HepG2 (cell line): ENCODE measurements around the gene CTPS2. TPM values are rescaled to one million over a fixed set of nuclear protein-coding genes. Genes with fewer than 3 reads are reported as not detected.
"Not testable (repeated sequence)": the region's sequence is repeated elsewhere in the genome, so short reads cannot be mapped to it uniquely, and the experiment has no call there.

Source experiments
- ATAC-seq: fragments of 200-7000 bp; cut with Tn5 transposase; 3 replicates; pipeline ENCODE4 v1.9.1; 2020; ENCODE audit warnings: mild to moderate bottlenecking, moderate library complexity
- BruUV-seq: library from RNA; stranded (reverse); fragments of 400-500 nt; replicated peaks from 2 replicates; lab custom pipeline; 2021; lab: Mats Ljungman, UMichigan
- CTCF ChIA-PET: fragments of 300-600 bp; formaldehyde crosslinking; extraction: SDS; loops from one replicate; lab custom pipeline; 2021; ENCODE audit warnings: low total read pairs, inconsistent platforms, low intra/inter-chr PET ratio; lab: Yijun Ruan, JAX
- POLR2A ChIA-PET: fragments of 350-600 bp; sonication (Branson Sonifier 250); formaldehyde crosslinking; loops from one replicate; lab custom pipeline; 2020; ENCODE audit warnings: antibody characterized with exemption, inconsistent platforms; lab: Yijun Ruan, JAX
- DNase-seq: peaks from one replicate; pipeline ENCODE4 v3.0.0-alpha.2; 2015; ENCODE audit warnings: low spot score
- FAIRE-seq: peaks from 3 replicates; lab custom pipeline; 2011; peaks lifted over from hg19 to GRCh38; lab: Jason Lieb, UNC
- H2AFZ ChIP-seq: one replicate; pipeline ENCODE4 v1.6.1; 2011; ENCODE audit warnings: low read length, inconsistent platforms
- H3K27ac ChIP-seq: fragments of 300-600 bp; 3 replicates; pipeline ENCODE4 v1.8.0; 2011; ENCODE audit warnings: mixed run types, mild to moderate bottlenecking, mixed read lengths, low read length, inconsistent platforms; ENCODE audit not compliant: insufficient read depth; ENCODE audit errors: extremely low read length
- H3K27me3 ChIP-seq, 2 experiments: fragments of 200-600 bp in 1 of 2; 2 replicates in 1 of 2; 3 replicates in 1 of 2; pipeline versions ENCODE4 v1.6.0 to v1.8.0; 2011; ENCODE audit warnings: low read length in 2 of 2, mild to moderate bottlenecking in 2 of 2, moderate library complexity in 2 of 2, inconsistent platforms in 1 of 2; ENCODE audit not compliant: insufficient read depth in 2 of 2, control insufficient read depth in 1 of 2
- H3K36me3 ChIP-seq, 2 experiments: fragments of 200-600 bp in 1 of 2; replicated peaks in 1 of 2; 2 replicates in 1 of 2; 3 replicates in 1 of 2; pipeline versions ENCODE4 v1.5.1 to v1.8.0; 2011; ENCODE audit warnings: low read length in 2 of 2, inconsistent platforms in 1 of 2; ENCODE audit not compliant: insufficient read depth in 2 of 2, control insufficient read depth in 1 of 2
- H3K4me1 ChIP-seq: 2 replicates; pipeline ENCODE4 v1.5.1; 2012; ENCODE audit warnings: low read length, inconsistent platforms; ENCODE audit not compliant: insufficient read depth
- H3K4me2 ChIP-seq: 2 replicates; pipeline ENCODE4 v1.6.0; 2011; ENCODE audit warnings: low read depth, low read length, inconsistent platforms
- H3K4me3 ChIP-seq, 3 experiments: fragments of 200-600 bp in 1 of 3; sonication (generic), shearing (Covaris generic) in 1 of 3; replicated peaks in 1 of 3; 2 replicates each; pipeline ENCODE4 v1.5.1; 2011 to 2016; ENCODE audit warnings: low read length in 3 of 3, inconsistent platforms in 2 of 3, low read depth in 2 of 3, mild to moderate bottlenecking in 2 of 3, control low read depth in 1 of 3, mixed read lengths in 1 of 3; ENCODE audit not compliant: insufficient read depth in 1 of 3
- H3K79me2 ChIP-seq: one replicate; pipeline ENCODE4 v1.6.1; 2011; ENCODE audit warnings: low read length, inconsistent platforms; ENCODE audit not compliant: insufficient read depth
- H3K9ac ChIP-seq: 2 replicates; pipeline ENCODE4 v1.6.0; 2011; ENCODE audit warnings: mild to moderate bottlenecking, low read depth, low read length, inconsistent platforms; ENCODE audit not compliant: insufficient read depth
- H3K9me3 ChIP-seq: 2 replicates; pipeline ENCODE4 v1.5.1; 2012; ENCODE audit warnings: mild to moderate bottlenecking, low read length
- H4K20me1 ChIP-seq: 2 replicates; pipeline ENCODE4 v1.6.0; 2011; ENCODE audit warnings: inconsistent platforms, mild to moderate bottlenecking, low read length, moderate library complexity; ENCODE audit not compliant: insufficient read depth
- E2F1 ChIP-seq: sonication (generic); formaldehyde crosslinking; IDR thresholded peaks from 2 replicates; pipeline ENCODE4 v1.5.0; 2020; ENCODE audit warnings: missing genetic modification reagents
- E2F5 ChIP-seq: sonication (generic); formaldehyde crosslinking; conservative IDR thresholded peaks from 2 replicates; pipeline ENCODE4 v1.4.0; 2020; ENCODE audit warnings: missing genetic modification reagents
- HNF1A ChIP-seq, 2 experiments: sonication (generic) in 1 of 2; formaldehyde crosslinking in 1 of 2; IDR thresholded peaks; 2 replicates each; pipeline versions ENCODE4 v1.4.0 to v1.6.1; 2016 to 2020; ENCODE audit warnings: borderline replicate concordance in 1 of 2, low read depth in 1 of 2, mild to moderate bottlenecking in 1 of 2, missing genetic modification reagents in 1 of 2
- RBAK ChIP-seq: sonication (generic); formaldehyde crosslinking; IDR thresholded peaks from 2 replicates; pipeline ENCODE4 v1.5.1; 2020; ENCODE audit warnings: mild to moderate bottlenecking, missing genetic modification reagents
- REPIN1 ChIP-seq: sonication (generic); formaldehyde crosslinking; IDR thresholded peaks from 2 replicates; pipeline ENCODE4 v1.8.0; 2022; ENCODE audit warnings: missing genetic modification reagents, low read depth, mild to moderate bottlenecking, borderline replicate concordance
- ZFP1 ChIP-seq: IDR thresholded peaks from 2 replicates; pipeline ENCODE4 v1.6.1; 2016
- WGBS: methylation state at CpG from one replicate; pipeline ENCODE4 v1.1.6; 2017; ENCODE audit warnings: low lambda C conversion rate; 5-methylcytosine and 5-hydroxymethylcytosine counted together
- in situ Hi-C: cut with HindIII; loops from 2 replicates; pipeline ENCODE4 v1.10.0; 2017; ENCODE audit warnings: low pct_unique_long_range_greater_than_20kb; ENCODE audit not compliant: extremely low pct_ligation_motif_present
- intact Hi-C: fragments of 100-400 bp; cut with micrococcal nuclease; formaldehyde crosslinking; loops from one replicate; pipeline ENCODE4 v1.10.0; 2022; ENCODE audit not compliant: unreplicated experiment
- polyA plus RNA-seq, 8 experiments: library from polyadenylated mRNA; depleted of rRNA in 3 of 8; stranded (reverse) in 7 of 8; unstranded in 1 of 8; fragments of >200 nt; fragmentation: Illumina TruSeq in 4 of 8; extraction: Trizol in 4 of 8; gene quantifications; 2 replicates each; pipeline versions ENCODE4 v1.2.1 to v1.2.3, GENCODE V29; 2011 to 2016; ENCODE audit warnings: low read depth in 4 of 8, missing spikeins in 1 of 8, mixed read lengths in 1 of 8; ENCODE audit not compliant: insufficient read depth in 1 of 8
- total RNA-seq, 5 experiments: library from RNA; depleted of rRNA; stranded (reverse); fragments of >200 nt; fragmentation: Illumina TruSeq; extraction: Trizol; gene quantifications; 2 replicates each; pipeline ENCODE4 v1.2.3, GENCODE V29; 2016; ENCODE audit warnings: low read depth in 1 of 5

The CTPS2 gene
- total and polyA plus RNA-seq, 2 of the 13 experiments (the other 11 are each of a cell fraction or from before 2014, with no cell fraction given), result 10.3 to 26.1 TPM

- TF ChIP-seq E2F1 (CRISPR knock-in tag) (no peak), ZFP1 (CRISPR knock-in tag) (no peak), REPIN1 (CRISPR knock-in tag) (no peak), E2F5 (CRISPR knock-in tag) (no peak), RBAK (no peak)
Observed at GRCh38 chrX:16727637-16728036, 15.2 kb upstream of the CTPS2 start (continued).

GRCh38 chrX:16726347-16726988 lies 14.0 kb upstream of the CTPS2 start:
- FAIRE-seq, H2AFZ ChIP-seq, H3K27ac ChIP-seq, H4K20me1 ChIP-seq, H3K36me3 ChIP-seq, CTCF ChIA-PET, intact Hi-C loops, POLR2A ChIA-PET, BruUV-seq, H3K9me3 ChIP-seq, H3K27me3 ChIP-seq, DNase-seq, in situ Hi-C loops: not testable (repeated sequence)
- Histone ChIP-seq H3K4me3 (peak overlapping the region in 2 of 3 experiments; percentile 12 to 33; a peak in 3 of 6 replicates), H3K4me1 (peaks cover 48% of the 10 kb centered on the region), H3K4me2 (peak overlapping the region; percentile 51), H3K9ac (0 out of 2 replicates have a peak overlapping the region, but pooled peaks have one; percentile 8), H3K79me2 (peaks cover 38% of the 10 kb centered on the region)
- 2% methylated on average over 4 of the region's 5 CpGs for WGBS
- TF ChIP-seq HNF1A (IDR thresholded peaks at IDR 0.05; ENCODE audit: low read depth) (0 out of 2 replicates have a peak, but pooled peaks have one; percentile 10), HNF1A (CRISPR knock-in tag; IDR thresholded peaks at IDR 0.05; ENCODE audit: borderline replicate concordance) (peak; percentile 21; the same call in 1 of the 2 replicates)
- ATAC-seq, result peak; percentile 75
